SK-N-SH treated with all-trans-retinoic acid at 6 μM for 48 hours (cell line): ENCODE results near the gene PTGIS.

ENCODE experiments used
- ATAC-seq: fragments of 200-7000 bp; cut with Tn5 transposase; 3 replicates; pipeline ENCODE4 v1.9.1; 2020; ENCODE audit warnings: mild to moderate bottlenecking, moderate library complexity
- ARNTL ChIP-seq: fragments of 450-650 bp; formaldehyde crosslinking; IDR thresholded peaks from 2 replicates; pipeline ENCODE4 v1.5.0; 2020; ENCODE audit warnings: low read depth, mild to moderate bottlenecking, moderate library complexity, borderline replicate concordance
- BACH2 ChIP-seq: fragments of 250-450 bp; sonication (Bioruptor Pico); IDR thresholded peaks from 2 replicates; pipeline ENCODE4 v1.9.0; 2021; ENCODE audit warnings: mild to moderate bottlenecking, borderline replicate concordance
- CREB5 ChIP-seq: fragments of 250-450 bp; sonication (Bioruptor Pico); IDR thresholded peaks from 2 replicates; pipeline ENCODE4 v1.5.1; 2020; ENCODE audit warnings: low read depth, mild to moderate bottlenecking, moderate library complexity
- CSDC2 ChIP-seq: fragments of 250-450 bp; sonication (Bioruptor Pico); IDR thresholded peaks from 2 replicates; pipeline ENCODE4 v1.5.0; 2020; ENCODE audit warnings: mild to moderate bottlenecking, moderate library complexity
- CSRNP3 ChIP-seq: fragments of 250-450 bp; sonication (Bioruptor Pico); IDR thresholded peaks from 2 replicates; pipeline ENCODE4 v1.5.1; 2021; ENCODE audit warnings: mild to moderate bottlenecking, moderate library complexity
- ESRRG ChIP-seq: fragments of 250-450 bp; sonication (Bioruptor Pico); IDR thresholded peaks from 2 replicates; pipeline ENCODE4 v1.6.1; 2021; ENCODE audit warnings: mild to moderate bottlenecking
- GLIS3 ChIP-seq: fragments of 250-450 bp; sonication (Bioruptor Pico); IDR thresholded peaks from 2 replicates; pipeline ENCODE4 v1.5.0; 2020; ENCODE audit warnings: mild to moderate bottlenecking, moderate library complexity
- ISL1 ChIP-seq: fragments of 250-450 bp; sonication (Bioruptor Pico); IDR thresholded peaks from 2 replicates; pipeline ENCODE4 v2.1.2; 2022; ENCODE audit warnings: mild to moderate bottlenecking, moderate library complexity
- OSR1 ChIP-seq: fragments of 250-450 bp; sonication (Bioruptor Pico); IDR thresholded peaks from 2 replicates; pipeline ENCODE4 v1.8.0; 2022; ENCODE audit warnings: moderate library complexity, mild to moderate bottlenecking, inconsistent platforms
- PATZ1 ChIP-seq: fragments of 250-450 bp; sonication (Bioruptor Pico); IDR thresholded peaks from 2 replicates; pipeline ENCODE4 v1.8.0; 2020; ENCODE audit warnings: mild to moderate bottlenecking, moderate library complexity, borderline replicate concordance
- POU6F1 ChIP-seq: fragments of 250-450 bp; sonication (Bioruptor Pico); IDR thresholded peaks from 2 replicates; pipeline ENCODE4 v1.8.0; 2021; ENCODE audit warnings: low read depth, mild to moderate bottlenecking, moderate library complexity, borderline replicate concordance
- PPARA ChIP-seq: fragments of 250-450 bp; sonication (Bioruptor Pico); IDR thresholded peaks from 2 replicates; pipeline ENCODE4 v1.5.0; 2020; ENCODE audit warnings: mild to moderate bottlenecking, borderline replicate concordance
- RARB ChIP-seq: fragments of 250-450 bp; sonication (Bioruptor Pico); IDR thresholded peaks from 2 replicates; pipeline ENCODE4 v1.8.0; 2021; ENCODE audit warnings: mild to moderate bottlenecking, moderate library complexity
- SNAI2 ChIP-seq: fragments of 250-450 bp; sonication (Bioruptor Pico); IDR thresholded peaks from 2 replicates; pipeline ENCODE4 v1.5.0; 2020; ENCODE audit warnings: mild to moderate bottlenecking, moderate library complexity
- TCF4 ChIP-seq: fragments of 250-450 bp; sonication (Bioruptor Pico); IDR thresholded peaks from 2 replicates; pipeline ENCODE4 v1.8.0; 2021; ENCODE audit warnings: mild to moderate bottlenecking, moderate library complexity, borderline replicate concordance
- TOX ChIP-seq: fragments of 250-450 bp; sonication (Bioruptor Pico); IDR thresholded peaks from 2 replicates; pipeline ENCODE4 v1.8.0; 2021; ENCODE audit warnings: mild to moderate bottlenecking, moderate library complexity, borderline replicate concordance
- TSHZ2 ChIP-seq: fragments of 250-450 bp; sonication (Bioruptor Pico); IDR thresholded peaks from 2 replicates; pipeline ENCODE4 v1.5.0; 2020; ENCODE audit warnings: mild to moderate bottlenecking, moderate library complexity
- ZC3H10 ChIP-seq: fragments of 250-450 bp; sonication (Bioruptor Pico); IDR thresholded peaks from 2 replicates; pipeline ENCODE4 v1.5.1; 2021; ENCODE audit warnings: mild to moderate bottlenecking, moderate library complexity
- ZFP3 ChIP-seq: fragments of 250-450 bp; sonication (Bioruptor Pico); IDR thresholded peaks from 2 replicates; pipeline ENCODE4 v1.5.0; 2020; ENCODE audit warnings: mild to moderate bottlenecking, moderate library complexity
- ZFP30 ChIP-seq: fragments of 450-650 bp; formaldehyde crosslinking; IDR thresholded peaks from 2 replicates; pipeline ENCODE4 v1.5.0; 2022; ENCODE audit warnings: mild to moderate bottlenecking, moderate library complexity
- ZNF565 ChIP-seq: fragments of 450-650 bp; formaldehyde crosslinking; conservative IDR thresholded peaks from 2 replicates; pipeline ENCODE4 v1.5.0; 2020; ENCODE audit warnings: low read depth, mild to moderate bottlenecking, moderate library complexity
- ZNF70 ChIP-seq: fragments of 450-650 bp; formaldehyde crosslinking; IDR thresholded peaks from 2 replicates; pipeline ENCODE4 v1.5.0; 2020; ENCODE audit warnings: mild to moderate bottlenecking, moderate library complexity
- ZNF8 ChIP-seq: fragments of 450-650 bp; formaldehyde crosslinking; IDR thresholded peaks from 2 replicates; pipeline ENCODE4 v1.5.0; 2020; ENCODE audit warnings: mild to moderate bottlenecking, moderate library complexity

Gene PTGIS

GRCh38 chr20:49468412-49468811 lies 99.5 kb downstream of the PTGIS start:
- ATAC-seq, result no peak
- TF ChIP-seq CREB5 (CRISPR knock-in tag) (no peak), TOX (CRISPR knock-in tag) (no peak), TCF4 (no peak), ESRRG (CRISPR knock-in tag) (no peak), PPARA (CRISPR knock-in tag) (no peak), GLIS3 (CRISPR knock-in tag) (no peak), TSHZ2 (CRISPR knock-in tag) (no peak), ISL1 (CRISPR knock-in tag) (no peak), CSDC2 (CRISPR knock-in tag) (no peak), ZNF565 (CRISPR knock-in tag) (no peak), ZFP3 (CRISPR knock-in tag) (no peak), RARB (CRISPR knock-in tag) (no peak), ZC3H10 (CRISPR knock-in tag) (no peak), BACH2 (CRISPR knock-in tag) (no peak), ARNTL (CRISPR knock-in tag) (no peak), PATZ1 (CRISPR knock-in tag) (no peak), SNAI2 (CRISPR knock-in tag) (no peak), CSRNP3 (CRISPR knock-in tag) (no peak), OSR1 (CRISPR knock-in tag) (no peak)

GRCh38 chr20:49466114-49466912 lies 101.6 kb downstream of the PTGIS start:
- no peak for ATAC-seq
- TF ChIP-seq CREB5 (CRISPR knock-in tag) (no peak), ZNF70 (CRISPR knock-in tag) (no peak), SNAI2 (CRISPR knock-in tag) (no peak), POU6F1 (no peak), RARB (CRISPR knock-in tag) (no peak), OSR1 (CRISPR knock-in tag) (no peak), GLIS3 (CRISPR knock-in tag) (no peak), ESRRG (CRISPR knock-in tag) (no peak), ZC3H10 (CRISPR knock-in tag) (no peak), TCF4 (no peak), ZNF8 (CRISPR knock-in tag) (no peak), ZNF565 (CRISPR knock-in tag) (no peak), ISL1 (CRISPR knock-in tag) (no peak), PATZ1 (CRISPR knock-in tag) (no peak), PPARA (CRISPR knock-in tag) (no peak), ARNTL (CRISPR knock-in tag) (no peak), ZFP30 (CRISPR knock-in tag) (no peak), BACH2 (CRISPR knock-in tag) (no peak)
